Colonic mucosa (tissue), 4 donors: Measurements from ENCODE around the gene LRRK1. TPM values are rescaled to one million over a fixed set of nuclear protein-coding genes. Genes with fewer than 3 reads are reported as not detected.

Source experiments
- DNase-seq: peaks from one replicate; pipeline ENCODE4 v3.0.0-alpha.2; 2020
- H3K27ac ChIP-seq: fragments of 200-600 bp; one replicate; pipeline ENCODE4 v1.8.0; 2021
- H3K27me3 ChIP-seq: fragments of 200-600 bp; one replicate; pipeline ENCODE4 v1.8.0; 2021
- H3K36me3 ChIP-seq: fragments of 200-600 bp; one replicate; pipeline ENCODE4 v1.8.0; 2021
- H3K4me1 ChIP-seq: fragments of 200-600 bp; one replicate; pipeline ENCODE4 v1.8.0; 2021; ENCODE audit warnings: mild to moderate bottlenecking
- H3K4me3 ChIP-seq: fragments of 200-600 bp; one replicate; pipeline ENCODE4 v1.8.0; 2021
- H3K9ac ChIP-seq, 2 donors: one replicate each; pipeline ENCODE4 v1.7.0; 2013; ENCODE audit warnings: control low read depth in 2 of 2, low read depth in 2 of 2, low read length in 2 of 2
- H3K9me3 ChIP-seq: fragments of 200-600 bp; one replicate; pipeline ENCODE4 v1.8.0; 2021
- CTCF ChIP-seq: fragments of 200-600 bp; IDR thresholded peaks from one replicate; pipeline ENCODE4 v1.8.0; 2022; ENCODE audit warnings: antibody characterized with exemption, mild to moderate bottlenecking
- intact Hi-C: fragments of 100-400 bp; cut with DNase I; formaldehyde crosslinking; loops from one replicate; pipeline ENCODE4 v1.14.1; 2022
- total RNA-seq, 2 donors: library from RNA; stranded (reverse); fragmentation: NEBNext Ultra II Directional in 1 of 2; extraction: Animal tissue kit (Norgen Biotek cat#: 25700) in 1 of 2; gene quantifications; one replicate each; pipeline ENCODE4 v1.2.1, GENCODE V29; 2021
- donor health status: healthy.
- donor health status: DM: no; HTN: no; CAD: no.
- donor health status: DM: no; HTN: no; CAD: no.

The LRRK1 gene
- total RNA-seq, 2 donors from 2014 or later, result 29.6 to 36.0 TPM

- no peaks in the 10 kb centered on the region for H3K36me3 ChIP-seq
- H3K9me3 ChIP-seq, result no peaks in the 10 kb centered on the region
- peak overlapping the region; percentile 40 for H3K4me3 ChIP-seq
- H3K27ac ChIP-seq, result no peak overlapping the region
- H3K4me1 ChIP-seq, result no peaks in the 10 kb centered on the region
- intact Hi-C loops, result no loop called here
- no peak for TF ChIP-seq CTCF
- no peak overlapping the region for H3K9ac ChIP-seq
- DNase-seq, result no peak
- H3K27me3 ChIP-seq, result no peaks in the 10 kb centered on the region
These were observed 54.4 kb downstream of the LRRK1 start for GRCh38 chr15:100973351-100974111.

GRCh38 chr15:100975043-100975442 lies 55.9 kb downstream of the LRRK1 start:
- Histone ChIP-seq H3K4me1 (no peaks in the 10 kb centered on the region), H3K36me3 (no peaks in the 10 kb centered on the region), H3K27ac (no peak overlapping the region), H3K9me3 (no peaks in the 10 kb centered on the region), H3K27me3 (no peaks in the 10 kb centered on the region), H3K4me3 (no peak overlapping the region), H3K9ac (no peak overlapping the region)
- intact Hi-C loops, result no loop called here
- DNase-seq, result no peak
- no peak for TF ChIP-seq CTCF

GRCh38 chr15:100980410-100981046 lies 61.4 kb downstream of the LRRK1 start:
- Histone ChIP-seq H3K9ac (no peak overlapping the region), H3K9me3 (no peaks in the 10 kb centered on the region), H3K4me1 (no peaks in the 10 kb centered on the region), H3K4me3 (no peak overlapping the region), H3K36me3 (no peaks in the 10 kb centered on the region), H3K27ac (no peak overlapping the region), H3K27me3 (no peaks in the 10 kb centered on the region)
- no peak for DNase-seq
- no peak for TF ChIP-seq CTCF
- intact Hi-C loops, result no loop called here

DNA sequence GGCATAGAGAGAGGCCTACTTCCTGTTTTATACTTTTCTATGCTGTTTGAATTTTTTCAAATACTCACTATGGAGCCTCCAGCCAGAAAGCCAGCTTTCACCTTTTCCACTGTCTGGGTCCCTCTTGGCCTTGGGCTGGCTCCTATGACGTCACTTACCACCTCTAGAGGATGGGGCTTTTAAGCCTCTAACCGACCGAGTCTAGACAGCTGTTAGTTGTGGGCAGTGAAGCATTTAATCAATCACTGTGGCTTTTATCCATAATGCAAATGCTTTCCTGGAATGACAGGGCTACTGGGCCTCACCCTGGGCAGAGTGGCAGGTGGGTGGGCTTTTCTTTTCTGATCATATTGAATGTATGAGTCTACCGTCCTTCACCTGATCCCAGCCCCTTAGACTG lies 61.9 kb downstream of the LRRK1 start:
- Histone ChIP-seq H3K27ac (no peak overlapping the region), H3K4me3 (no peak overlapping the region), H3K9me3 (no peaks in the 10 kb centered on the region), H3K36me3 (no peaks in the 10 kb centered on the region), H3K9ac (no peak overlapping the region), H3K4me1 (peaks cover 4% of the 10 kb centered on the region), H3K27me3 (no peaks in the 10 kb centered on the region)
- TF ChIP-seq CTCF, result no peak
- intact Hi-C loops, result no loop called here
- DNase-seq, result no peak

DNA sequence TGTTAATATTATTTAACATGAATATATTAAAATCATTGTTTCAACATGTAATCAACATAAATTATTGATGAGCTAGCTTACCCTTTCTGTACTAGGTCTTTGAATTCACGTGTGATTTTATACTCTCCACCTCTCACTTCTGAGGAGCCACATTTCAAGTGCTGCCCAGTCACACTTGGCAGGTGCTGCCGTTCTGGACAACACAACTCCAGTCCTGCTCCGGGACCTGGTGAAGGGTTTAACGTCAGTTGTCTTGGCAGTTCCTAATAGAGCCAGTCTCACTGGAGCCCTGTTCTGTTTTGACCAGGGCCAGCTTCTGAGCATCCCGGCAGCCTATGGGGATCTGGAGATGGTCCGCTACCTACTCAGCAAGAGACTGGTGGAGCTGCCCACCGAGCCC lies 64.1 kb downstream of the LRRK1 start:
- Histone ChIP-seq H3K4me1 (peaks cover 4% of the 10 kb centered on the region), H3K4me3 (no peak overlapping the region), H3K9ac (no peak overlapping the region), H3K27me3 (no peaks in the 10 kb centered on the region), H3K9me3 (no peaks in the 10 kb centered on the region), H3K36me3 (no peaks in the 10 kb centered on the region), H3K27ac (no peak overlapping the region)
- intact Hi-C loops, result no loop called here
- TF ChIP-seq CTCF, result no peak
- DNase-seq, result no peak
